Hematopoietic multipotent progenitor cell (in vitro differentiated cells): ENCODE measurements around the gene USP17L26. TPM values are rescaled to one million over a fixed set of nuclear protein-coding genes. Genes with fewer than 3 reads are reported as not detected.
"Not testable (repeated sequence)": the region's sequence is repeated elsewhere in the genome, so short reads cannot be mapped to it uniquely, and the experiment has no call there.

Experiments used
- DNase-seq, 3 donors: peaks; one replicate each; pipeline ENCODE4 v3.0.0-alpha.2; 2011 to 2015; ENCODE audit warnings: low read depth in 2 of 3, low spot score in 2 of 3
- total RNA-seq: library from RNA; depleted of rRNA; stranded (reverse); fragments of >200 nt; gene quantifications from one replicate; pipeline ENCODE4 v1.2.3, GENCODE V29; 2012

Gene USP17L26, protein sequence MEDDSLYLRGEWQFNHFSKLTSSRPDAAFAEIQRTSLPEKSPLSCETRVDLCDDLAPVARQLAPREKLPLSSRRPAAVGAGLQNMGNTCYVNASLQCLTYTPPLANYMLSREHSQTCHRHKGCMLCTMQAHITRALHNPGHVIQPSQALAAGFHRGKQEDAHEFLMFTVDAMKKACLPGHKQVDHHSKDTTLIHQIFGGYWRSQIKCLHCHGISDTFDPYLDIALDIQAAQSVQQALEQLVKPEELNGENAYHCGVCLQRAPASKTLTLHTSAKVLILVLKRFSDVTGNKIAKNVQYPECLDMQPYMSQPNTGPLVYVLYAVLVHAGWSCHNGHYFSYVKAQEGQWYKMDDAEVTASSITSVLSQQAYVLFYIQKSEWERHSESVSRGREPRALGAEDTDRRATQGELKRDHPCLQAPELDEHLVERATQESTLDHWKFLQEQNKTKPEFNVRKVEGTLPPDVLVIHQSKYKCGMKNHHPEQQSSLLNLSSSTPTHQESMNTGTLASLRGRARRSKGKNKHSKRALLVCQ
- total RNA-seq, result not detected

DNA sequence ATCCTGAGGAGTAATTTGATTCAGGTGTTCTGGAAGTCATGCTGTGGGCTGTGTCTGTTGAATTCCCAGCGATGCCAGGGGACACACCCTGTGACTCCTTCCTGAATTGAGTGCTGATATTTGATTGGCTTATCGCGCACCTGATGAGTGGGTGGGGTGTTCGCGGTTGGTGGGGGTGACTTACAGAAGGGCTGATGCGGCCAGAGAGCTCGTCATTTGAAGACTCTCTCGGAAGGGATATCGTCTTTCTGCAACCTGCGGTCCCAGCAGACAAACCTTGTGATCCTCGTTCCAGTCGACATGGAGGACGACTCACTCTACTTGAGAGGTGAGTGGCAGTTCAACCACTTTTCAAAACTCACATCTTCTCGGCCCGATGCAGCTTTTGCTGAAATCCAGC is at the start of gene USP17L26:
TSS of gene USP17L26 (plus strand) at position 301 of the 400 bp plus-strand sequence. CDS start at position 301, 0 bp downstream.
- not testable (repeated sequence) for DNase-seq

GRCh38 chr4:9324191-9324590 is 10.3 kb upstream of the USP17L26 start:
- DNase-seq, result not testable (repeated sequence)

- not testable (repeated sequence) for DNase-seq
Measured at GRCh38 chr4:9324865-9325264, 9.6 kb upstream of the USP17L26 start, which contains the start of gene USP17L24. USP17L24 (plus strand) TSS chr4:9325165; CDS start chr4:9325165, 0 bp downstream.

- DNase-seq, result not testable (repeated sequence)
Measured at GRCh38 chr4:9329611-9330010, 4.8 kb upstream of the USP17L26 start, which contains the start of gene USP17L25. USP17L25 (plus strand) TSS chr4:9329911; CDS start chr4:9329911, 0 bp downstream.

- not testable (repeated sequence) for DNase-seq
Measured at GRCh38 chr4:9339103-9339502, 4.6 kb downstream of the USP17L26 start, which contains the start of gene USP17L5. USP17L5 (plus strand) TSS chr4:9339403; CDS start chr4:9339403, 0 bp downstream.

- DNase-seq, result not testable (repeated sequence)
Measured at GRCh38 chr4:9343848-9344247, 9.4 kb downstream of the USP17L26 start, which contains the start of gene USP17L27. USP17L27 (plus strand) TSS chr4:9344148; CDS start chr4:9344148, 0 bp downstream.

DNA sequence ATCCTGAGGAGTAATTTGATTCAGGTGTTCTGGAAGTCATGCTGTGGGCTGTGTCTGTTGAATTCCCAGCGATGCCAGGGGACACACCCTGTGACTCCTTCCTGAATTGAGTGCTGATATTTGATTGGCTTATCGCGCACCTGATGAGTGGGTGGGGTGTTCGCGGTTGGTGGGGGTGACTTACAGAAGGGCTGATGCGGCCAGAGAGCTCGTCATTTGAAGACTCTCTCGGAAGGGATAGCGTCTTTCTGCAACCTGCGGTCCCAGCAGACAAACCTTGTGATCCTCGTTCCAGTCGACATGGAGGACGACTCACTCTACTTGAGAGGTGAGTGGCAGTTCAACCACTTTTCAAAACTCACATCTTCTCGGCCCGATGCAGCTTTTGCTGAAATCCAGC is 14.1 kb downstream of the USP17L26 start, which contains the start of gene USP17L28:
TSS of gene USP17L28 (plus strand) at position 301 of the 400 bp plus-strand sequence. CDS start at position 301, 0 bp downstream.
- not testable (repeated sequence) for DNase-seq

DNA sequence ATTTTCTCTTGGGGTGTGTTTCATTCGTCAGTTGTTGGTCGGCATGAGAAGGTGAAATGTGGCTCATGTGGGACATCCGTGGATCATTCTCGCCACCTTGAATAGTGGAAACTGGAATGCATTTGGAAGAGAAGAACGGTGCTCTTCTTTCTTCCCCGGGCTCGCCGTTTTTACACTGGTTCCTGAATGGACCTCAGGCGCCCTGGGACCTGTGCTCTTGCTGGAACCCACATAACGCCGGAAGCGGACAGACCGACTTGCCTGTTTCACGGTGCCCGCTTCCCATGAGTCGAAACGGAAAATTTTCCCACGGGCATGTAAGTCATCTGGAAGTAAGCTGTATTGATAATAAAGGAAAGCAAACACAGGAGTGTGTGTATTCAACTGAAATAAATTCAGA is 16.4 kb downstream of the USP17L26 start:
- DNase-seq, result not testable (repeated sequence)

GRCh38 chr4:9353338-9353737 is 18.9 kb downstream of the USP17L26 start, which contains the start of gene USP17L29:
USP17L29 (plus strand) TSS chr4:9353638; CDS start chr4:9353638, 0 bp downstream.
- not testable (repeated sequence) for DNase-seq

DNA sequence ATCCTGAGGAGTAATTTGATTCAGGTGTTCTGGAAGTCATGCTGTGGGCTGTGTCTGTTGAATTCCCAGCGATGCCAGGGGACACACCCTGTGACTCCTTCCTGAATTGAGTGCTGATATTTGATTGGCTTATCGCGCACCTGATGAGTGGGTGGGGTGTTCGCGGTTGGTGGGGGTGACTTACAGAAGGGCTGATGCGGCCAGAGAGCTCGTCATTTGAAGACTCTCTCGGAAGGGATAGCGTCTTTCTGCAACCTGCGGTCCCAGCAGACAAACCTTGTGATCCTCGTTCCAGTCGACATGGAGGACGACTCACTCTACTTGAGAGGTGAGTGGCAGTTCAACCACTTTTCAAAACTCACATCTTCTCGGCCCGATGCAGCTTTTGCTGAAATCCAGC is 28.4 kb downstream of the USP17L26 start, which contains the start of gene USP17L30:
TSS of gene USP17L30 (plus strand) at position 301 of the 400 bp plus-strand sequence. CDS start at position 301, 0 bp downstream.
- not testable (repeated sequence) for DNase-seq

DNA sequence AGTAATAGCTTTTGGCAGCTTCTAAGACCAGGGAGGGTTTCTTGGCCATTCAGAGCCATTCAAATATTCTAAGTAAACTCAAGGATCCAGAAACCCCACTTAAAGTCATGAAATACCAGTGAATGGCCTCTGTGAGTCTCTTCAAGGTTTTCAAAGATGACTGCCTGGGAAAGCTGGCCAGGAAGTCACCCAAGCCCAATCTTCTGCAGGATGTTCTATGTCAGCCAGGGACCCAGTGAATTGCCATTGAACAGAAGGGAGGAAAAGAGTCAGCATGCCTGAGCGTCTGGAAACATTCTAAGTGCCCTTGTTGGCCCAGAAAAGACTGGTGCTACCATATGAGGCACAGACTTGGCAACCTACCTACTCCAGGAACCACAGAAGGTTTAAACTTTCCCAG is 45.4 kb downstream of the USP17L26 start:
- DNase-seq, result not testable (repeated sequence)

DNA sequence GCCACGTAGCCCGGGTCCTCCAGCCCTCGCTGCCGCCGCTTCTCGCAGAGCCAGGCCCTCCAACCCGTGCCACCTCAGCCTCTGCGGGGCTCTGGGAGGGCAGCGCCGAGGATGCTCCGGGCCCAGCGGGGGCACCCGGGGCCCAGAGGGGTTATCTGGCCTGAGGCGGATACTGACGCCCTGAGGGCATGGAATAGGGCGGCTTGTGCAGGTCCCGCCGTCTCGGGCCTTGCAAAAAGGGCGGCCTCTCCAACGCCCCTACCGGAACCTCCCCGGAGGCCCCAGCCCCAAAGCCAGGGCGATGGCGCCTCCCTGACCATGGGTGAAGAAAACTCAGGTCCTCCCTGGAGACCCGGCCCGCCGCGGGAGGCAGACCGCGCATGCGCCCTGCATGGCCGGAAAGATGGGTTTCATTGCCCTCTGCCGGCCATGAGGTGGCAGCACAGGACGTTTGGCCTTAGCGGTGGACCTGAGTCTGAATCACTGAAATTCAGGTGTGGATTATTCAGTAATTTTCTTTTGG is 46.6 kb downstream of the USP17L26 start:
- peak; percentile 10 to 19 (median 15) for DNase-seq

DNA sequence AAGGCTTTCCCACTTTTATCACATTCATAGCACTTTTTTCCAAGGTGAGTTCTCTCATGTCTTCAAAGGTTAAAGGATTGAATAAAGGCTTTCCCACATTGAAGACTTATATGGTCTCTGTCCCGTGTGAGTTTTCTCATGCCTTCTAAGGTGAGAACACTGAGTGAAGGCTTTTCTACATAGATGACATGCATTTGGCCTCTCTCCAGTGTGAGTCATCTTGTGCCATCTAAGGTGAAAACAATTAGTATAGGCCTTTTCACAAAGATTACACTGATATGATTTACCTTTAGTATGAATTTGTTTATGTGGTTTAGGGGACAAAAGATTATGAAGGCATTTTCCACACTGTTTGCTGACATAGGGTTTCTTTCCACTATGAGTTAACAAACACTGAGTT is 49.7 kb downstream of the USP17L26 start:
- no peak for DNase-seq

Other genes starting within 250 kb of the USP17L26 start
- not detected for gene FAM90A26, start 164.2 kb upstream of the USP17L26 start, total RNA-seq
- gene USP17L10, start 124.0 kb upstream of the USP17L26 start, total RNA-seq, result not detected
- not detected for gene USP17L11, start 119.3 kb upstream of the USP17L26 start, total RNA-seq
- gene USP17L12, start 114.5 kb upstream of the USP17L26 start, total RNA-seq, result not detected
- not detected for gene USP17L13, start 109.8 kb upstream of the USP17L26 start, total RNA-seq
- not detected for gene USP17L15, start 100.3 kb upstream of the USP17L26 start, total RNA-seq
- not detected for gene USP17L17, start 90.8 kb upstream of the USP17L26 start, total RNA-seq
- not detected for gene USP17L18, start 86.0 kb upstream of the USP17L26 start, total RNA-seq
- not detected for gene USP17L19, start 81.3 kb upstream of the USP17L26 start, total RNA-seq
- gene USP17L20, start 76.5 kb upstream of the USP17L26 start, total RNA-seq, result not detected
- gene USP17L21, start 71.8 kb upstream of the USP17L26 start, total RNA-seq, result not detected
- gene USP17L22, start 67.0 kb upstream of the USP17L26 start, total RNA-seq, result under 0.01 TPM
- gene USP17L24, start 9.5 kb upstream of the USP17L26 start, total RNA-seq, result not detected
- not detected for gene USP17L25, start 4.7 kb upstream of the USP17L26 start, total RNA-seq
- not detected for gene USP17L5, start 4.7 kb downstream of the USP17L26 start, total RNA-seq
- gene USP17L27, start 9.5 kb downstream of the USP17L26 start, total RNA-seq, result not detected
- not detected for gene USP17L28, start 14.2 kb downstream of the USP17L26 start, total RNA-seq
- gene USP17L29, start 19.0 kb downstream of the USP17L26 start, total RNA-seq, result not detected
- not detected for gene USP17L30, start 28.5 kb downstream of the USP17L26 start, total RNA-seq
- not detected for gene DEFB131A, start 109.8 kb downstream of the USP17L26 start, total RNA-seq